ENCODE measurements around the gene SEC11A.
A peak's percentile ranks its signal among the peaks of the same experiment; 100 is the strongest.
"Not testable (repeated sequence)": the region's sequence is repeated elsewhere in the genome, so short reads cannot be mapped to it uniquely, and the experiment has no call there.

SEC11A gene

GRCh38 chr15:84641871-84642270, 74.1 kb downstream of the SEC11A start:
- DNase-seq (ENCODE audit: low spot score): not testable (repeated sequence)

- DNase-seq (ENCODE audit: low spot score): peak; percentile 18
Observed at GRCh38 chr15:84638103-84638502, 77.8 kb downstream of the SEC11A start.

GRCh38 chr15:84634228-84634837, 81.6 kb downstream of the SEC11A start:
- DNase-seq (ENCODE audit: low spot score): no peak

GRCh38 chr15:84633311-84634227, 82.4 kb downstream of the SEC11A start:
- DNase-seq (ENCODE audit: low spot score): peak; percentile 58

- DNase-seq (ENCODE audit: low spot score): no peak
Observed at GRCh38 chr15:84631706-84632272, 84.2 kb downstream of the SEC11A start.

GRCh38 chr15:84629033-84629432, 86.9 kb downstream of the SEC11A start:
- no peak for DNase-seq (ENCODE audit: low spot score)

- DNase-seq (ENCODE audit: low spot score): no peak
Observed at GRCh38 chr15:84625123-84625522, 90.8 kb downstream of the SEC11A start.

- DNase-seq (ENCODE audit: low spot score): no peak
Observed at GRCh38 chr15:84624359-84624758, 91.6 kb downstream of the SEC11A start.

GRCh38 chr15:84621358-84621979, 94.5 kb downstream of the SEC11A start:
- DNase-seq (ENCODE audit: low spot score): no peak

- DNase-seq (ENCODE audit: low spot score): no peak
Observed at GRCh38 chr15:84620626-84621025, 95.3 kb downstream of the SEC11A start.

All from CD4-positive, alpha-beta T cell treated with Interleukin-6 at 100 ng/mL for 8 hours (primary cell).